GM21526 (cell line): ENCODE data around the gene FCRL1.
A peak's percentile ranks its signal among the peaks of the same experiment; 100 is the strongest.

Source experiments
- ATAC-seq: cut with Tn5 transposase; IDR thresholded peaks from one replicate; pipeline ENCODE4 v1.9.1; 2021; ENCODE audit warnings: moderate library complexity; ENCODE audit not compliant: unreplicated experiment, low FRiP score

FCRL1 gene

GRCh38 chr1:157806431-157807149 lies 13.3 kb downstream of the FCRL1 start:
- peak; percentile 91 for ATAC-seq

DNA sequence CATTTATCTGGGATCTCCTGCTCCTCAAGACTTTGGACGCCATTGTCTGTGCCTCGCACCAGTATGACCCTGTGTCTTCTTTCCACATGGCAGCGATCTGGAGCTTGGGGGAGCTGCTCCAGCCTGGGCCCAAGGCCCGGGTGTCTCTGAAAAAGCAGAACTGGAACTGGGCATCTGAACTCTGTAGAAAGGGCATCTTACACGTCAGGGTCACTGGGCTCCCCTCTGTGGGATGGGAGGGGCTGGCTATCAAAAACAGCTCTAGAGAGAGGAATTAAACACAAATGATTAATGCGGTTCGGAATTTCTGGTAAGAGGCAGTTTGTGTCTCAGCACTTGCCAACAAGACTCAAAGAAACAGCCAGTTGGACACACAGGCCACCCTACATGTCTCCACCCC lies 16.1 kb downstream of the FCRL1 start:
- ATAC-seq: no peak

DNA sequence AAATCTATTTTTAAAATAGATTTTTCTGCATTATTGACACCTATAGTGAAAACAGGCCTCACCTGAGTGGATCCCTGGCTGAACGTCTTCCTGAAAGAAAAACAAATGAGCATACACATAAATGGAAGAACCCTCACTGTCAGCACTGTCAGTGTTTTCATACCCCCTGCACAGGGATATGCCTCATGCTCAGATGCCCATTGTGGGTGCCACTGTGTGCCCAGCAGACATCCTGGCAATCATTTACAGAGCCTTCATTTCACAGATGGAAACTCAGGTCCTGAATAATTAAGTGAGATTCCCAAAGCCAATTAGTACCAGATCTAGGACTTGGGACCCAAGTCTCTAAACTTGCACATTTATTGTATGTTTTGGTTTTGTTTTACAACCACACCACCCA lies 19.9 kb downstream of the FCRL1 start:
- no peak for ATAC-seq

DNA sequence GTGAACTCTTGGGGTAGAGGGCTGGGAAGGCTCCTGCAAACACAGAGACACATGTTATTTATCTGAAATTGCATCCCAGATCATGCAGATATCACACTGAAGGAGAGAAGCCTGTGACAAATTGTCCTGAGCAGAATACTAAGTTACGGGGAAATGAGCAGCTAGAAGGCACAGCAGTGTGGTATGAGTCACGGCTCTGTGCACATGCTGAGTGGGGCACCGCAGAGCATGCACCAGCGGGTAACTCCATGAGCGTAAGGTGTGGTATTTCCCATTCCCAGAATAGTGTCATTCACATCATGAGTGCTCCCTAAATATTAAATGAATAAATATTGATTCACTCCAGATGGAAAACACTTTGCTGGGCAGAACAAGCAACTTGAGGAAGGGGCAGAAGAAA lies 21.7 kb downstream of the FCRL1 start:
- no peak for ATAC-seq

- no peak for ATAC-seq
Measured at GRCh38 chr1:157785248-157785647, 34.7 kb downstream of the FCRL1 start.

- ATAC-seq: no peak
Measured at GRCh38 chr1:157784801-157785200, 35.1 kb downstream of the FCRL1 start.

- no peak for ATAC-seq
Measured at GRCh38 chr1:157782931-157783330, 37.0 kb downstream of the FCRL1 start.

DNA sequence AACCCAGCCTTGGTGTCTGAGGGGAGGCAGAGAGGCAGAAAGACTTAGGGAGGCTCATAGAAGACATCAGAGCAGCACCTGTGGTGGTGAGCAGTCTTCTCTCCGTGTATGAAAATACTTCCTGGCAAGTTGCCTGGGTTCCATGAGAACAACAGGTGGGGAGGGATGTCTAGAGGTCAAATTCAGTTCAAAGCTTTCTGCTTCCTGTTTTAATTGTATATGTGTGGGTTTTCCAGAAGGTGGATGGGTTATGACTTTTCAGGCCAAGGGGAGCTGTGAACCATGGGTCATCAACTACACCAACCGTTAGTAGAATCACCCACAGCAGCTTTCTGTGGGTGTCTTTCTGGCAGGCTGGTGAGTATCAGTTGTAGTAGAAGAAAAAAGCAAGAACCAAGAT lies 38.9 kb downstream of the FCRL1 start:
- ATAC-seq: peak; percentile 62

DNA sequence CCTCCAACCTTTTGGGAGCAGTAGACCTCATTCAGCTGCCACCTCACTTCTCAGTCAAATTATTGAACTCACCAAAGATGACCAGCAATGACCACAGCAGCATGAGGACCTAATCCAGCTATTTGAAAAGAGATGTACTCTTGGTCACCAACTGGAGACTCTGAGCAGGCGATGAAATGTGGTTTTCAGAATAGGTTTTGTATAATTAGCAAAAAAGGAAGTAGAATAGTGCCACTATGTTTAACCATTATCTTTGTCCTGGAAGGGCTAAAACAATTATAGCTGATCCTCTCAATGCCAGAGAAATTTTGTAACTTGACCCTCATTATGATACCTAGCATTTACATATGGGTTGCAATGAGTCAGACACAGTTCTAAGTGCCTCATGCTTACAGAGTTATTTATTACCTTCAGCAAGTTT lies 42.9 kb downstream of the FCRL1 start, which contains the start of gene FCRL2:
Gene FCRL2, minus strand, starts transcription at position 162 of the 421 bp plus-strand sequence. Its CDS starts 59 bp downstream, at position 103.
- ATAC-seq: no peak

DNA sequence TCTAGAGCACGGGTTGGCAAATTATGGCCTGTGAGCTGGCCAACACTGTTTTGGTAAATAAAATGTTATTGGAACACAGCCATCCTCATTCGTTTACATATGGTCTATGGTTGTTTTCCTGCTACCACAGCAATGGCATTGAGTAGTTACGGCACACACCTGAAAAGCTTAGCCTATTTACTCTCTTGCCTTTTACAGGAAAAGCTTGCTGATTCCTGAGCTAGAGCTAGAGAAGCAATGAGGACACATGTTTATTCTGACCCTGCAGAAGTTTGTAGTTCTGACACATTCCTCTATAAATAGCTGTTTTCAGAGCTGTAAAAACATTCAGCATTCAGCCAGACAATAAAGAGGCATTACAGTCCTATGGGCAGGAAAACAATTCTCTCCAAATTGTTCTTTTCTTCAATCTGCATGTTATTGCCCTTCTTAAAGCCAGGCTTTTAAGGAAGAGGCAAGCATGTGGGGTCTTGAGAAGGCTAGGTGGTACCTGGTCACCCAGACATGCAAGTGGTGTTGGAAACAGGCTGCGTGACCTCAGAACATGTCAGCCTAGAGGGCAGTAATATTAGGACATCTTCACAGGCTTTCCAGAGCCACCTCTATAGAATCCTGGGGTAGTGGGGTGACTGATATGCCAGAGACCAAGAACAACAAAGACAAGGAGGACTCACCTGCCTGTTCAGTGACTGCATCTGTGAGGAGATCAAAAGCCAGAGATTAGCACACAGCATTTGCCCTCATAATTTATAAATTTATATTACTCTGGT lies 44.6 kb downstream of the FCRL1 start:
- ATAC-seq: no peak

DNA sequence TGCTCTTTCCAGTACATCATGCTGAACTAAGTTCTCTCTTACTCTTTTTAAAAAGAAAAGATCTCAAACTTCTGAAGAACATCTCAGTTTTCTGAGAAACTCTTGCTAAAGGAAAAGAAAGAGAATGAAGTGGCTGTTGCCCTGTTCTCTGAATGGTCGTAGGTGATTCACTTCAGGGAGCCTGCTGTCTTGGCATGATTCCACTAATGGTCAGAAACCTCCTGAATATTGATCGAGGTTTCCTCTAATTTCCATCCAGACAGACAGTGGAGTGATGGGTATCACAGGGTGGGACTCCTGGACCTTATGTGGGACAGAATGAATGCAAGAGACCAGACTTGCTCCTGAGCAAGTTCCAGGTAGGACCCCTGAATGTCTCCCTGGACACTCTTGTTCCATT lies 45.5 kb downstream of the FCRL1 start:
- ATAC-seq: no peak

DNA sequence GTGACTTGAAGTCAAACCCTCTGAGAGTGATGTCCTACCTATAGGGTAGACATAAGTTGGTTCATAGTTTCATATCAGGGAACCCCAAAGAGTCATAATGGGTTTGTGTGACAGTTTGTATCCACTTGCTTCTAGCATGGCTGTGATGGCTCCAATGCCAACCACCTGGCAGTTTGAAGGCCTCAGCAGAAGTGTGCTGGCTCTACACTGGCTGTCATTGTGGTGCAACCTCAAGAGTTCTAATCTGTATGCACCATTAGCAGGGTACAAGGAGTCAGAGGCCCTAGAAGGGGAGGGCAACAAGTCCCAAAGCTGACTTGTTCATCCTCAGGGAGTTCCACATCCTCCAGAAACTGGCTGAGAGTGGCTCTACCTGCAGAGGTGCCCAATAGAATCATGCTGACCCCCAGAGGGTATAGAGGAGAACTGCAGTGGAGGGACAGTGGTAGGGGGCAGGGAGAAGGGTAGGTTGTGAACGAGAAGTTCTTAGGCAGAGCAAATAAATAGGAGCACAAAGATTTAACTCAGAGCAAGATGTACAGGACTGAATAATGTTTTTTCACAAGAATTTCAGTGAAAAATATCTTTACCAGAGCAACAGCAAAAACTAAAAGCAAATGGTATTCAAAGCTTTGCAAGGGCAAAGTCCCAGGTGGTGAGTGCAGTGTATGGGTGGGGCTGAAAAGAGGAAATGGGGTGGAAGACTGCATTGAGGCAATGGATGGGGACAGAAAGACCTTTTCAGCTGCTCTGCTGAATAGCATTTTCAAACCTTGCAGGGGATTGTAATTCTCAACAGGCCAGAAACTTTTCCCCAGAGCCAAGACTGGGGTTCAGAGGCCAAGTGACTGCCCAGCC lies 46.2 kb downstream of the FCRL1 start:
- ATAC-seq: peak; percentile 63

DNA sequence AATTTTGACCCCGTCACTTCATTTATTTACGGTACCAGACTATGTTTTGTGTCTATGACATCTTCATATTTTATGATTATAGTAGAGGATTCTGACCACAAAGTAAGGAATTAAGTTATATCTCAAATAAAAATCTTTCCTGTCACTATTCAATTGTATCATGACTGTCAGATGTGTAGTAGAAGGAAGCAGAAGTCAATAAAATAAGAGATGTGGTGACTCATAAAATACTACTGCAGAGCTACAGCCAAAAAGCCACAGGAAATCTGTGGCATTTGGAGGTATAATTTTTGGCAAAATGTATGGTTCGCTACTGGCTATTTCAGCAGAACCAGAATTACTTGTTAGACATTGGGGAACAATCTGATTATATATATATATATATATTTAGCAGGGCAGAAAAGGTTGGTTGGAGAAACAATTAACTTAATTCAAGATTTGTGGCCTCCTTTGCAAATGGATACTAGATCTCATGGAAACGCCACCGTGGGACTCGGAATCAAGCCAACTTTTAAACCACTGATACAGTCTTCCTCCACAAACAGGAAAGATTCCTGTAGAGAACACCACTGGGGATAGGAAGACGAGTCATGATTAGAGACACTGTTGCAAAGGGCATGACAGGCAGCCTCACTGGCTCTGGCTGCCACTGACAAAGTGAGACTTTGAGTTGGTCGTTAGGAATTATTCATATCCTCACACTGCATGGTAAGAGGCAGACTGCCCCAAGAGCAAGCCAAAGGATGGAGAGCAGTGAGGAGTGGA lies 48.1 kb downstream of the FCRL1 start:
- ATAC-seq: no peak

DNA sequence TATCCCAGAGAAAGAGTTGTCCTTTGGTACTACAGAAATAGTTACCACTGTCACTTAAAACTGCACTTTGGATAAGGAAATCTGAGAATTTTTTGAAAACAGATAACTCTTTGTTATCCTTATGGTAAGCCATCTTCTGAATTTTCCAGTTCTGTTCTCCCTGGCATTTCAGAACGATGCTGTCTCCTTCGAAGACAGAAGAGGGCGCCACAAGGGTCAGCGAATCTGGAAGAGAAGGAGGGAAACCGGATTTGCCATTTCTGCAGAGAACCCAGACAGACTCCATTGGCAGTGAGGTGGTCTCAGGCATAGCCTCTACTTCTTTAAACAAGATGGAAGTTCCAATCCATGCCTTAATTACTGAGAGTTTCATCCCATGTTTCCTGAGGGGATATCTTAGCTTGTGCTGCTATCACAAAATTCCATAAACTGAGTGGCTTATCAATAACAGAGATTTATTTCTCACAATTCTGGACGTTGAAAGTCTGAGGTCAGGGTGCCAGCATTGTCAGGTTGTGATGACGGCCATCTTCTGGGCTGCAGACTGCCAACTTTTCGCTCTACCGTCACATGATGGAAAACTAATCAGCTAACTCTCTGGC lies 49.4 kb downstream of the FCRL1 start:
- no peak for ATAC-seq

DNA sequence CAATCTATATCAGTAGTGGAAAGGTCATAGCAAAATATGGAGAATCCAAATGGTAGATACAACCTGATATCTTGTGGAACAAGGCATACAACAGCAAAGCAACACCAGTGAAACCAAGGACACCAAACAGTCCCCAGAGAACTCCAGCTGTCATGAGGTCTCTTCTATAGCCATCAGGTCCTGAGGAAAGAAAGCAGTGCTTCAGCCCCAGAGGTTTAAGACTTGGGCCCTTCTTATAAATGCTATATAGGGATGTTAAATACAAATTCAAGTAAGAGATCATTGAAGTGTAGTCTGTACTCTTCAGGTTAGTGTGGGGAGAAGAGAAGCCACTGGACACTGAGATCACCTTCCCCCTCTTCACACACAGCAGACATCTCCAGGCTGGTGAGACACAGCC lies 53.1 kb downstream of the FCRL1 start:
- ATAC-seq: no peak

DNA sequence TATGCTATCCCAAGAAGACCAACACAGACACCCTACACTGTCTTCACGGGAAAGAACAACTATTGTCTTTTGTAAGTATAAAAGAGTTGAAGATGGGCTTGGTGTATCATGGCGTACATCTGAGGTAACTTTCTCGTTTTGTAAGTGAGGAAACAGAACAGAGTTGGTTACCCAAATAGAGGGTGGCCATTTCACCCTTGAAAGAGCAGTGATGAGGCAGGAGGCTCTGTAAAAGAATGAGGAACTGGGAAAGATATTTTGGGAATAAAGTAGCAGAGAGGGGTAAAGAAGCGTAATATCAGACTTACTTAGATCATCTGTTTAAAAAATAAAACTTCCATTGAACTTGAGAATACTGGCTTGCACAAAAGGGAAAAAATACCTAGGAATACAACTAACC lies 61.9 kb downstream of the FCRL1 start:
- ATAC-seq: no peak

- ATAC-seq: no peak
Measured at GRCh38 chr1:157753611-157754010, 66.3 kb downstream of the FCRL1 start.

DNA sequence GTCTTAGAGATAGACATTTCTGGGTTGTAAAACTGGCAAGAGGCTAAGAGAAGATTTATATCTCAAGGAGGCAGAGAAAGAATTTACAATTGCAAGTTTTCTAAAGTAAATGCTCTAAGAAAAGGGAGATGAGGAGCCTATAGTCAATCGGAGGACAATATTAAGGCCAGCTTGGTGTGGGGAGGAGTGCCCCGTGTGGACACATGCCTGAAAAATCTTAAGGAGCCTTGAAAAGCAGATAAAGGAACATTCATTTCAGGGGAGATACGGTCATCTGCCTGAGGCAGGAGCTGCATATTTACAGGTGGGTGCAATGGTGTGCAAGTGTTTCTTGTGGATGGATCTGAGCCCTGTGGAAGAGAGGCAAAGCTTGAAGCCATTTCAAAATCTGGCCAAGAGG lies 68.6 kb downstream of the FCRL1 start:
- no peak for ATAC-seq

DNA sequence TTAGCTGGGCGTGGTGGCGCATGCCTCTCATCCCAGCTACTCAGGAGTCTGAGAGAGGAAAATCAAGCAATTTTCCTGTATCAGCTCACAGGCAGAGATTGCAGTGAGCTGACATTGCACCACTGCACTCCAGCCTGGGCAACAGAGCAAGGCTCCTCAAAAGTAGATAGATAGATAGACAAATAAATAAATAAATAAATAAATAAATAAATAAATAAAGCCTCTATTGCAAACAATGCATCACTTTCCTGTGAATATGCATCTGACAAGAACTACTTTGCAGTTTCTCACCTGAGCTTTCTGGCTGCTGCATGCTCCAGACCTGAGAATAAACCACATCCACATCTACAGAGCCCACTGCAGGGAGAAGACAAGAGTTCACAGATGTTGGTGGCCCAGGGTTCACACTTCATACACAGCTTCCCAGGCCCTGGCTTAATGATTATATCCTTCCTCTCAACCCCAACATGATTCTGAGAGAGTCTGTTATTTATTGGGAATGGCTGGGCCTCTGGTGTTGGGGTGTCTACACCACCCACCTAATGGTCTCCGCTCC lies 71.6 kb downstream of the FCRL1 start:
- no peak for ATAC-seq
